ENCODE measurements around the gene CD164.

CD164 gene

DNA sequence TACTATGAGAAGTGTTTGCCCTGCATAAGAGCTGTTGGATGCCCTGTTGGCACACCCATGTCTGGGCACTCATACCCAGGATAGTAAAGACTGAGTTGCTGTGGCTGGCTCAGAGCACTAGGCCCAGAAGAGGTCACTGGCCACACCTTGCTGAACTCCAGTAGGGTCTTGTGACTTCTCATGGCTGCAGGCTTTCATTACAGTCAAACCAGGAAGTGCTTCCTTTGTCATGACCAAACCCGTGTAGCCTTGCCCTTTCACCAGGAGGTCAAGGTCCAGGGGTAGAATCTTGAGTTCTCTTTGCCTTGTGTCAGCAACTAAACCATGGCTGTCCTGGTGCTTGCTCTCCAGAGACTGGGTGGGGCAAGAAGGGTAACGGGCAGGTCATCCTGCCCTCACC is 49.5 kb downstream of the CD164 start:
- TF ChIP-seq, protein P1, sequence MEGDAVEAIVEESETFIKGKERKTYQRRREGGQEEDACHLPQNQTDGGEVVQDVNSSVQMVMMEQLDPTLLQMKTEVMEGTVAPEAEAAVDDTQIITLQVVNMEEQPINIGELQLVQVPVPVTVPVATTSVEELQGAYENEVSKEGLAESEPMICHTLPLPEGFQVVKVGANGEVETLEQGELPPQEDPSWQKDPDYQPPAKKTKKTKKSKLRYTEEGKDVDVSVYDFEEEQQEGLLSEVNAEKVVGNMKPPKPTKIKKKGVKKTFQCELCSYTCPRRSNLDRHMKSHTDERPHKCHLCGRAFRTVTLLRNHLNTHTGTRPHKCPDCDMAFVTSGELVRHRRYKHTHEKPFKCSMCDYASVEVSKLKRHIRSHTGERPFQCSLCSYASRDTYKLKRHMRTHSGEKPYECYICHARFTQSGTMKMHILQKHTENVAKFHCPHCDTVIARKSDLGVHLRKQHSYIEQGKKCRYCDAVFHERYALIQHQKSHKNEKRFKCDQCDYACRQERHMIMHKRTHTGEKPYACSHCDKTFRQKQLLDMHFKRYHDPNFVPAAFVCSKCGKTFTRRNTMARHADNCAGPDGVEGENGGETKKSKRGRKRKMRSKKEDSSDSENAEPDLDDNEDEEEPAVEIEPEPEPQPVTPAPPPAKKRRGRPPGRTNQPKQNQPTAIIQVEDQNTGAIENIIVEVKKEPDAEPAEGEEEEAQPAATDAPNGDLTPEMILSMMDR (conservative IDR thresholded peaks at IDR 0.05; ENCODE audit: low read depth, low read length), result no peak
- DNase-seq (ENCODE audit: low read depth), result no peak
- H3K4me3 ChIP-seq (ENCODE audit: low read length), result no peak overlapping the region

DNA sequence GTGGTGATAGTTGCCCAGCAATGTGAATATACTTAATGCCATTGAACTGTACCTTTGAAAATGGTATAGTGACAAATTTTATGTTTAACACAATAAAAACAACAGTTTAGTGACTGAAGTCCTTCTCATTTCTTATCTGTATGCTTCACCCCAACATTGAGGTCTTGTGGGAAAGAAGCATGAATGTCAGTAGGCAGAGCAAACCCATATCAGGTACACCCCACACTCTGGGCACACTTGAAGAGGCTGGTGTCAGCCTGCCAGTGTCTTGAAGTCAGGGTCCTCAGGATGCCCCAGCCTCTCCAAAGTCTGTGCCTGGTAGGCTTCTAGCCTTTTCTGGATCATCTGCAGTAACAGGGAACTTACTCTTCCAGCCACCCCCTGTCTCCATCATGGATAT is 51.2 kb downstream of the CD164 start:
- H3K4me3 ChIP-seq (ENCODE audit: low read length), result no peak overlapping the region
- DNase-seq (ENCODE audit: low read depth), result no peak

GRCh38 chr6:109330263-109330662 is 52.0 kb downstream of the CD164 start:
- no peak overlapping the region for H3K4me3 ChIP-seq (ENCODE audit: low read length)
- no peak for DNase-seq (ENCODE audit: low read depth)
- TF ChIP-seq, protein P1 (conservative IDR thresholded peaks at IDR 0.05; ENCODE audit: low read depth, low read length), result no peak

More for the DNA sequence above, 51.2 kb downstream of the CD164 start:
- TF ChIP-seq, protein P1 (conservative IDR thresholded peaks at IDR 0.05; ENCODE audit: low read depth, low read length), result no peak

DNA sequence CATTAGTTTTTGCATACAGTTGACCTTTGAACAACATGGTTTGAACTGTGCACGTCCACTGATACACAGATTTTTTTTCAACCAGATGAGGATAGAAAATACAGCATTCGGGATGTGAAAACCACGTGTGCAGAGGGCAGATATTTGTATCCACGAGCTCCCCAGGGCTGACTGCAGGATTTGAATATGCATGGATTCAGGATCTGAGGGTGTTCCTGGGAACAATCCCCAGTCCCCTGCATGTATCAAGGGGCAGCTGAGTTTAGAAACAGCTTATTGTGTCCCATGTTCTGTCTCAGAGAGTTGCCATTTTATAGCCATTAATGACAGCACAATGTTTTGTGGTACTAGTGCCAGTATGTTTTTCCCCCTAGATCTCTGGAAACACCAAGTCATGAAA is 53.6 kb downstream of the CD164 start:
- H3K4me3 ChIP-seq (ENCODE audit: low read length), result no peak overlapping the region
- TF ChIP-seq, protein P1 (conservative IDR thresholded peaks at IDR 0.05; ENCODE audit: low read depth, low read length), result no peak
- DNase-seq (ENCODE audit: low read depth), result no peak

GRCh38 chr6:109327959-109328358 is 54.3 kb downstream of the CD164 start:
- no peak overlapping the region for H3K4me3 ChIP-seq (ENCODE audit: low read length)
- DNase-seq (ENCODE audit: low read depth), result no peak
- TF ChIP-seq, protein P1 (conservative IDR thresholded peaks at IDR 0.05; ENCODE audit: low read depth, low read length), result no peak

GRCh38 chr6:109327491-109327890 is 54.8 kb downstream of the CD164 start:
- TF ChIP-seq, protein P1 (conservative IDR thresholded peaks at IDR 0.05; ENCODE audit: low read depth, low read length), result no peak
- H3K4me3 ChIP-seq (ENCODE audit: low read length), result no peak overlapping the region
- no peak for DNase-seq (ENCODE audit: low read depth)

DNA sequence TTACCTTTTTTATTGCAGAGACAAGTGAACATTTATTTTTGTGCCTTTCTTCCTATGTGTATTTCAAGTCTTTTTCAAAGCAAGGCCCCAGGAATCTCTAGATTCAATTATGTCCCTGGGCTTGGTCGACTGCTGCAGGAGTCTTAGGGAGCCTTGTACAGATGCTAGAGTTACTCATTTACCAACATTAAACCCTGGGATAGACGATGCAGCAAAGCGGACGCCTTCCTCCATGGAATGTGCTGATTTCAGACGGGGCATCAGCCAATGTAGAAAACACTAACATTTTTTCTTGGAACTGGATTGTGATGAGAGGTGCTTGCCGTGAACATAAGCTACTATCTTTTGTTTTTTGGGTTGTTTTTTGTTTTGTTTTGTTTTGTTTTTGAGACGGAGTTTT is 55.9 kb downstream of the CD164 start:
- TF ChIP-seq, protein P1 (conservative IDR thresholded peaks at IDR 0.05; ENCODE audit: low read depth, low read length), result no peak
- DNase-seq (ENCODE audit: low read depth), result no peak

More for the DNA sequence above, 55.9 kb downstream of the CD164 start:
- no peak overlapping the region for H3K4me3 ChIP-seq (ENCODE audit: low read length)

All from retinal pigment epithelial cell (primary cell).